GM18909 (cell line): ENCODE data around the gene ISCU.

Experiments used
- ATAC-seq: cut with Tn5 transposase; IDR thresholded peaks from one replicate; pipeline ENCODE4 v1.9.1; 2021; ENCODE audit warnings: mild to moderate bottlenecking; ENCODE audit not compliant: unreplicated experiment, poor library complexity

Gene ISCU

GRCh38 chr12:108562348-108563135 lies at the start of gene ISCU:
Gene ISCU (plus strand): TSS chr12:108562596. CDS start chr12:108562623, 27 bp downstream.
- ATAC-seq, result peak; percentile 67

- ATAC-seq, result no peak
These were observed 47.9 kb upstream of the ISCU start for GRCh38 chr12:108514468-108514972.

GRCh38 chr12:108514973-108515814 lies 47.2 kb upstream of the ISCU start, which contains the start of gene FICD:
Gene FICD (plus strand): TSS chr12:108515277. CDS start chr12:108516973, 1,696 bp downstream.
- ATAC-seq, result peak; percentile 87

- no peak for ATAC-seq
These were observed 46.5 kb upstream of the ISCU start for GRCh38 chr12:108515916-108516315.

- no peak for ATAC-seq
These were observed 45.7 kb upstream of the ISCU start for GRCh38 chr12:108516511-108517275.

GRCh38 chr12:108517288-108518100 lies 44.9 kb upstream of the ISCU start:
- no peak for ATAC-seq

- ATAC-seq, result no peak
These were observed 44.2 kb upstream of the ISCU start for GRCh38 chr12:108518101-108518715.

- no peak for ATAC-seq
These were observed 43.5 kb upstream of the ISCU start for GRCh38 chr12:108518716-108519496.

- ATAC-seq, result no peak
These were observed 42.8 kb upstream of the ISCU start for GRCh38 chr12:108519558-108519957.

GRCh38 chr12:108523365-108523764 lies 39.0 kb upstream of the ISCU start:
- ATAC-seq, result no peak

- ATAC-seq, result no peak
These were observed 36.7 kb upstream of the ISCU start for GRCh38 chr12:108525681-108526080.

- ATAC-seq, result no peak
These were observed 35.8 kb upstream of the ISCU start for GRCh38 chr12:108526482-108527165.

GRCh38 chr12:108527166-108527496 lies 35.3 kb upstream of the ISCU start:
- no peak for ATAC-seq

GRCh38 chr12:108530161-108530560 lies 32.2 kb upstream of the ISCU start:
- ATAC-seq, result no peak

GRCh38 chr12:108531929-108532848 lies 30.2 kb upstream of the ISCU start:
- ATAC-seq, result no peak

- no peak for ATAC-seq
These were observed 24.2 kb upstream of the ISCU start for GRCh38 chr12:108538146-108538545.
